ENCODE measurements around the gene EVX1.

EVX1 gene

DNA sequence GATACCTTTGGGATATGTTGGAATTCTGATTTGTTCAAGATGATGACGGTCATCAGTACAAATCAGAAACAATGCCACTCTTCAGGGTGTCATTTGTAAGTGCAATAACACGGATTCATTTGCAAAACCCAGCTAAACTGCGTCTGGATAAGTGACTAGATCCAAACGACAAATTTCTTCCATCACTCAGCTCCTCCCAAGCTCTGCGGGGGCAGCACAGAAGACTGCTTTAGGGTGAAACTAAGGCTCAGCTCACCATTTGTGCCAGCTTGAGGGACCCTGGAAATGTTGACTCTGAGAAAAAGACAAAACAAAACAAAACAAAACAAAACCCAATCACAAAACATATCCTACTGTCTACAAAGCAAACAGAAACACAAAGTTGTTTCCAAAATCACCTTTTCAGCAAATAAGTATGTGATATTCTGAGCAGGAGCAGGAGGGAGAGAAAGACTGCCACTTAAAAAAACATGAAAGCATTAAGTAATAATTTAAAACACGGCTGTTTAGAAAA is 8.0 kb downstream of the EVX1 start:
- DNase-seq: no peak

DNA sequence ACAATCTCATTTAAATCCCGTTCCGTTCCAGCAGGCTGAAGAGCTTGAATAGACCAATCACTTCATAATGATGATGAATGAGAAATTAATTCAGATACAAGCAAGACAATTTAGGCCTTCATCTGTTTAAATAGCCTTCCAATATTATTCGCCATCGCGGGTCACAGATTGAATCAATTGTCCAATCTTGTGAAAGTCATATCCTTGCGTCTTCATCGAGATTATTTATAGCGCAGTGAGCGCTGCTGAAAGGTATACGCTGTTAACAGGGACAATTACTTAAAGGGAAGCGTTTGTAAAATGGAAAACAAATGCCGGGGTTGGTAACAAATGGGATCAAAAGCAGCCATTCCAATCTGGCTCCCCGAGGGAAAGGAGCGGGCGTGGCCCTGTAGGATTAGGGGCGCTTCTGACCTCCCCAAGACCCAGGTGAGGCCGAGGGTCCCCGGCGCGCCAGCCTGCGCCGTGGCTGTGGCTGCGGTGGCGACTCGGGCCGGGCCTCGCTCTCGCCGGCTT is 8.6 kb downstream of the EVX1 start:
- DNase-seq: no peak

DNA sequence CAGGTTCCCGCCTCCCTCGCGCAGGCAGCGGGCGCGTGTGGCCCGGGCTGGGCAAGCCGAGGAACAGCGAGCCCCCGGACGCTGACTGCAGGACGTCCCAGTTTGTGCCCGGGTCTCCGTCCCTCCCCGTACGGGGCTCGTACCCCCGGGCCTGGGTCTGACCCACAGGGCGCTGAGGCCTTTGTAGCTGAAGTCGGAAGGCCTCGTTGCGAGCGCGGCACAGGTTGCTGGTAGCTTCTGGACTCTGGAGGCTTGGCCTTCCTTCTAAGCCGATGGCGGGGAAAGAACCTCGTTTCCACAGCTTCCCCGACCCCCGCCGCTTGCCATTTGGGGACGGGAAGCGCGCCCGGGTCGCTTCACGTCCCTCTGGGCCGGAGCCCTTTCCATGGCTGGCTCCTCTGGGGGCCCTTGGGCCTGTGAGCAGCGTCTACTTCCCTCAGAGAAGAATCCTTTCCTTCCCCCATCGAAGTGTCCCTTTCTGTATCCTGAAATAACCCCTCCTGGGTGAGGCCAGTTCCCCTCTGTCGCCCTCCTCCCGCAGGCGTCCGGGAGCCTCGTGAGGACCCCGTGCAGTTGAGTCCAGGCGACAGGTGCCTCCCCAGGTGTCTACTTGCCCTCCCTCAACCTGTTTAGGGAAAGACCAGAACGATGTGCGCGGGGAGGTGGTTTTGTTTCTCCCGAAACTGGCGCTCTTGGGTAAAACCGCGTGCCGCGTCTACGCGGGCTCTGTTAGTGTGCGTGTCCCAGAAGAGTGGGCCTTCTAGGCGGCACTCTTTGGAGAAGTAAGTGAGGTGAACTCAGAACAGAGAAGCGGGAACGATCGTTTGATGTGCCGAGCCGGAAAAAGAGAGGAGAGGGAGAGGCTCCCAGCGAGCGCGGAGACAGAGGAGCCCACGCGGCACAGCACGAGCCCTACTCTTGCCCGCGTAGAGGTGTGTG is 9.3 kb downstream of the EVX1 start:
- no peak for DNase-seq

DNA sequence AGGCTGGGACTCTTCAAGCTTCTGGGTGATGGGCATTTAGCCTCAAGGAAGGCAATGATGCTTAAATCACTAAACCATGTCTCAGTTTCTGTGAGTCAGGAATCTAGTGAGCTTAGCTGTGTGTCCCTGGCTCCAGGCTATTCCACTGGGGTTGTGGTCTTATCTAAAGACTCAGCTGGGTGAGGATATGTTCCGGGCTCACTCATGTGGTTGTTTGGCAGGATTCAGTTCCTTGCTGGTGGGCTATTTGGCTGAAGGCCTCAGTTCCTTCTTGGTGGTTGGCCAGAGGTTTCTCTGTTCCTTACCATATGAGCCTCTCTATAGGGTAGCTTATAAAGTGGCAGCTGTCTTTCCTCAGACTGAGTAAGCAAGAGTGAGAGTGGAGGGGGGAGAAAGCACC is 12.0 kb downstream of the EVX1 start:
- no peak for DNase-seq

DNA sequence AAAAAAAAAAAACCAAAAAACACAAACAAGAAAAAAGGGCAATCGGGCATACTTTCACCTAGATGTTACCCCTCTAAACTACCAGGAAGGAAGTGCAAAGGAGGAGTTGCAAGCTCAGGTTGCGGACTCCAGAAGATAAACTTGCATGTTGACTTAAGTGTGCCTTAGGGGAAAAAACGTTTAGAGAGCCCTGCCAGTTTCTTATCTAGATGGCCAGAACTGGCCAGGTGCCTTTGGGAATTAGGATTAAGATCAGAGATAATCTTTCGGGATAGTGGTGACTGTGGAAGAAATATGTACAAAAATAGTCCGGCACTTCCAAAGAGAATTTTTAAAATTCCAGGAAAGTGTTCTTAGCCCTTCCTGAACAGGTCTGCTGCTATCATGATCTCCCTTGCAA is 17.6 kb downstream of the EVX1 start:
- no peak for DNase-seq

DNA sequence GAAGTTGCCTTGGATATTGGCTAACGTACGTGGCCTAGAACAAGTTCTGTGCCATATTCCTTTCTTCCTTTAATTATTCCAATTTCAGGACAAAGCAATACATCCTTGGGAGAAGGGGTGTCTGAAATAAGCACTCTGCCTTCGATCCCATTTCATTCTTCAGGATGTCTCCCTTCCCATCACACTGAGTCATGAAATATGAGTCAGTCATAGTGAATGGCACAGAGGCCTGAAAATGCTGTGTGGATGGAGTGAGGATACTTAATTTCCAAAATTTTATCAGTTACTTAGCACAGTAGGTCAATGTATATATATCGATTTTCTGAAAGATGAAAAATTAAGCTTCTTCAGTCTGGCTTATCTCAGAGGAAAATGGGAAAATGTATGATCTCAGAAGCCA is 19.5 kb downstream of the EVX1 start:
- DNase-seq: no peak

DNA sequence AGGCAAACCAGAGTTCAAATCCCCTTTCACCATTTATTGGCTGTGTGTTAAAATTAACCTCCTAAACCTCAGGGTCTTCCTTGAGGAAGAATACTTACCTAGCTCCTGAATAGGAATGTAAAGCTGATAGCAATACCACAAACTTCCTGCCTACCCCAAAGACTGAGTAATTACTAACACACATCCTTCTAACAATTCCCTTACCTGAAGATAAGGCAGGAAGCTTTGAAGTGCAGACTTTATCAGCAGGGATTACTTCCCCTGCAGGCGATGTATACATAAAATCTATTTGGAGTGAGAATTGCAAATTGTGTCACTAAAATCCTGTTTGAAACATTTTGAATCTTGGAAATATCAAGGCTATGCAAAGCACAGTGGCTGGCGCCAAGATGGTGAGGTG is 21.2 kb downstream of the EVX1 start:
- DNase-seq: no peak

DNA sequence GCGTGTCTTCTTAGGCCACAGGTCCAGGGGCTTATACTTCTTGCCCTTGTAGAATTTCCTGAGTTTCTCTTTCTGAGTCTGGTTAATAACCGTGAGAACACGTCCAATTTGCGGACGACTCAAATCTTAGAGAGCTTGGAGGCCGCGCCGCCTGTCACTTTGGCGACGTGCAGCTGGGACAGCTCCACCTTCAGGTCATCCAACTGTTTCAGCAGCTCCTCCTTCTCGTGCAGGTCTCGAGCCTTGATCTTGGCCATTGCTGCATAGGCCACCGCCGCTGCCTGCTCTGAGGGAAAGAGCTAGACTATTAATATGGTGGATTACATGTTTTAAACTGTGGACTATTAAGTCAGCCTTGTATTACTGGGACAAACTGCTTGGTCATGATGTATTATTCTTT is 26.9 kb downstream of the EVX1 start:
- DNase-seq: no peak

DNA sequence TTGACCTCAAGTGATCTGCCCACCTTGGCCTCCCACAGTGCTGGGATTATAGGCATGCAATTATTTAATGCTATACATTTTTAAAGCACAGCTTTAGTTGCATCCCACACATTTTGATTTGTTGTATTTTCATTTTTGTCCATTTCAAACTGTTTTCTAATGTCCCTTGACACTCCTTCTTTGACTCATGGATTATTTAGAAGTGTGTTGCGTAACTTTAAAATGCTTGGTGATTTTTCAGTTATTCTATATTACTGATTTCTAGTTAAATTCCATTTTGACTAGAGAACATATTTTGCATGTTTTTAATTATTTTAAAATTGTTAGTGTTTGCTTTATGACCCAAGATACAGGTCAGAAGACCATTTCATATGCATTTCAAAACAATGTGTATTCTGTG is 28.8 kb downstream of the EVX1 start:
- DNase-seq: no peak

DNA sequence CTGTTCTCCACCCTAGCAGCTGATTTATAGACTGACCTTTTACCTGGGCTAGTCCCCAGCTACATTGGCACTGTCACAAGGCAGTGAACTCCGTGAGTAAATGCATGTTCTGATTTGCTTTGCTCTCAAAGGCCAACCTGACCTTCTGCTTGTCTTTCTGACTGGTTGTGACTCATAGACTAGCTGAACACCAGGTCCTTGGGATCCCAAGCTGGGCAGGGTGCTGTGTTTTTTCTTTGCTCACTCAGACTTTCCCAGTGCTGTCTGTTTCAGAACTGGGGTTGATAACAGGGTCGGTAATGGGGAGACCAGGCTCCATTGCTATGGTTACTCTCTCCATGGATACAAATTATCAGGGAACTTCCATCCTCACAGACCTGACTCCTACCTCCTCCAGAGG is 35.0 kb downstream of the EVX1 start:
- no peak for DNase-seq

DNA sequence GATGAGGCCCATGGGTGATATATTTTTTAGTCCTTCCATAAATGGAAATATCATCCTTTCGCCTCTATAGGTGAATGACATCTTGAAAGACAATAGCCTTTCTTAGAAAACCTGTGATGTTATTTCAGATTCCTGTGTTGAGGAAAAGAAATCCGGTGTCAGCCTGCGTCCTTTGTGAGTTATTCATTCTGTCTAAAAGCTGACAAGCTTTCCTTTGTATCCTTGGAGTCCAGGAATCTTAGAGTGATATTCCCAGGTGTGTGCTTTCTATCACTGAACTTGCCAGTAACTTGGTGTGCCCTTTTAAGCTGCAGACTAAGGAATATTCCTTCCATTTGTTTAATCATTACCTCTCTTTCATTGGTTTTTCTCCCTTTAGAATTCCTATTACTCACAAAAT is 41.0 kb downstream of the EVX1 start:
- DNase-seq: no peak

DNA sequence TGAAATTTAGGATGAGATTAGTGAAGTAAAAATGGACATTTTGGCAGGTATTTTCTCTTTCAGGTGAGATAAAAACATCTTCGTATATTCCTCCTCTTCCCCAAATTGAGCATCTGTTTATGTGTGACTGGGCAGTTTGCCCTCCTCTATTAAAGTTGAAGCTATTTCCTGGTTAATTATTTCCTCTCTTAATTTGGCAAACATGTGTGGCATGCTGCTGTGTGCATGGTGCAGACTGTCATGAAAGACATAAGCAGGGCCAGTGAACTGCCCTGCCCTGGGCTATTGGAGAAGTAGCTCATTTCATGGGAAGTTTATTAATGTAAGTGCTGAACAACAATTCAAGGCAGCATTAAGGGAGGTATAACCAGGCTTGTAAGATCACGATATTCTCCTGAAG is 52.6 kb downstream of the EVX1 start:
- DNase-seq: no peak

DNA sequence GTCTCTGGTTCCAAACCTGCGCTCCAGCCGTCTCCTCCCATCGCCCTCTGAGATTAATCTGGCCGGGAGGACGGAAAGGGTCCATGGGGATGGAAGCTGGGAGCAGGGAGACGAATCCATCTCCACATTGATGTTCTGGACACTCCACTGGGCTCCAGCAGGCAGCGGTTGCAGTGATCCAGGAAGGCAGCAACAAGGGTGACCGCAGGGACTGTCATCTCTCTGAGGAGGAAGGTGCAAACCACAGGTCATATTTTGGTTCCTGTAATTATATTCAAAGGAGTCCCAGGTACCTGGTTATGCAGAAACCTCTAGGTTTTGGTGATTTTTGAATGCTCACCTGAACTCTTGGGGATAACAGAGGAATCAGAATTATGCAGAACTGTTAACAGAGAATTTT is 54.8 kb downstream of the EVX1 start:
- no peak for DNase-seq
